Hematopoietic multipotent progenitor cell treated with erythropoietin and hydrocortisone succinate and interleukin-3 and kit ligand, for 17 days (in vitro differentiated cells): Measurements from ENCODE around the gene TTC13.

ENCODE experiments used
- DNase-seq: peaks from one replicate; pipeline ENCODE4 v3.0.0-alpha.2; 2015; ENCODE audit warnings: low spot score

TTC13 gene

GRCh38 chr1:230992100-230992774, 13.6 kb upstream of the TTC13 start:
- DNase-seq: no peak

GRCh38 chr1:230987448-230987847, 8.8 kb upstream of the TTC13 start:
- no peak for DNase-seq

- no peak for DNase-seq
Measured at GRCh38 chr1:230986976-230987375, 8.3 kb upstream of the TTC13 start.

GRCh38 chr1:230985711-230986110, 7.0 kb upstream of the TTC13 start:
- DNase-seq: peak; percentile 53

- DNase-seq: peak; percentile 46
Measured at GRCh38 chr1:230984622-230985515, 6.2 kb upstream of the TTC13 start.

GRCh38 chr1:230983811-230984210, 5.2 kb upstream of the TTC13 start:
- DNase-seq: no peak

- DNase-seq: no peak
Measured at GRCh38 chr1:230982696-230983095, 4.0 kb upstream of the TTC13 start.

GRCh38 chr1:230979952-230980351, 1.3 kb upstream of the TTC13 start:
- no peak for DNase-seq

GRCh38 chr1:230979389-230979716, 692 bp upstream of the TTC13 start:
- DNase-seq: no peak

- peak; percentile 65 for DNase-seq
Measured at GRCh38 chr1:230977761-230978490, 735 bp downstream of the TTC13 start.

- no peak for DNase-seq
Measured at GRCh38 chr1:230976825-230977747, 1.6 kb downstream of the TTC13 start.

GRCh38 chr1:230976360-230976759, 2.3 kb downstream of the TTC13 start:
- DNase-seq: no peak

- DNase-seq: no peak
Measured at GRCh38 chr1:230975636-230976035, 3.0 kb downstream of the TTC13 start.

- no peak for DNase-seq
Measured at GRCh38 chr1:230972855-230973271, 5.8 kb downstream of the TTC13 start.

- no peak for DNase-seq
Measured at GRCh38 chr1:230971771-230972170, 6.9 kb downstream of the TTC13 start.

- DNase-seq: no peak
Measured at GRCh38 chr1:230970432-230970831, 8.2 kb downstream of the TTC13 start.

- no peak for DNase-seq
Measured at GRCh38 chr1:230966358-230966873, 12.2 kb downstream of the TTC13 start.

GRCh38 chr1:230965535-230965934, 13.1 kb downstream of the TTC13 start:
- DNase-seq: no peak

- DNase-seq: no peak
Measured at GRCh38 chr1:230964896-230965295, 13.8 kb downstream of the TTC13 start.

GRCh38 chr1:230958370-230958769, 20.3 kb downstream of the TTC13 start:
- no peak for DNase-seq

GRCh38 chr1:230957580-230957989, 21.1 kb downstream of the TTC13 start:
- no peak for DNase-seq
